ENCODE data around the gene DCLRE1A.

DCLRE1A gene

DNA sequence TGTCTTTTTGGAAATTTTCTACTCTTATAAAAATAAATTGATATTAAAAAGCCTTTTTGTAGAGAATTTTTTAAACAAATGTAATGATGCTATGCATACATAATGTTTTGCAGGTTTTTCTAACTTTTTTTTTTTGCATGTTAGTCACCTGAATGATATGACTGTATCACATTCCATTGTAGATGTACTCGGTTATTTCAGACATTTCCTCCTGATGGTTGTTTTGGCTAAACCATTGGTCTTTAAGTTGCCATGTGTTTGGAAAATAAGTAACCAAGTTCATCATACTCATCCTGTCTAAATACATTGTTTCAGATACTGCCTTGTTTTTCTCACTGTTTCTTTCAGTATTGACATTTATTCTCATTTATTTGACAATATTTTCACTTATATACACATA, 26.4 kb upstream of the DCLRE1A start:
- peaks cover 15% of the 10 kb centered on the region for H3K36me3 ChIP-seq (ENCODE audit: control insufficient read depth, insufficient read depth, low read length)
- no peaks in the 10 kb centered on the region for H3K4me1 ChIP-seq (ENCODE audit: control insufficient read depth, insufficient read depth, low read length, poor library complexity, severe bottlenecking)
- H3K27ac ChIP-seq (ENCODE audit: low read depth, low read length, severe bottlenecking) = no peak overlapping the region
- H3K9me3 ChIP-seq (ENCODE audit: control insufficient read depth, low read length) = no peaks in the 10 kb centered on the region
- WGBS, 2 experiments (ENCODE audit: insufficient coverage in 2 of 2) = no CpG with 5 or more reads among the region's 1 CpG
- no peak overlapping the region for H3K4me3 ChIP-seq (ENCODE audit: extremely low read depth, insufficient read depth, low read length, poor library complexity, severe bottlenecking)

GRCh38 chr10:113879691-113880090, 25.8 kb upstream of the DCLRE1A start:
- Histone ChIP-seq H3K4me1 (ENCODE audit: control insufficient read depth, insufficient read depth, low read length, poor library complexity, severe bottlenecking) (no peaks in the 10 kb centered on the region), H3K27ac (ENCODE audit: low read depth, low read length, severe bottlenecking) (no peak overlapping the region), H3K36me3 (ENCODE audit: control insufficient read depth, insufficient read depth, low read length) (peaks cover 14% of the 10 kb centered on the region), H3K9me3 (ENCODE audit: control insufficient read depth, low read length) (no peaks in the 10 kb centered on the region), H3K4me3 (ENCODE audit: extremely low read depth, insufficient read depth, low read length, poor library complexity, severe bottlenecking) (no peak overlapping the region)
- WGBS, 2 experiments (ENCODE audit: insufficient coverage in 2 of 2) = no CpG with 5 or more reads among the region's 2 CpGs

GRCh38 chr10:113876461-113876860, 22.6 kb upstream of the DCLRE1A start:
- 90% methylated on average over 2 of the region's 3 CpGs; no CpG with 5 or more reads in 1 of the 2 experiments for WGBS, 2 experiments (ENCODE audit: insufficient coverage in 2 of 2)

GRCh38 chr10:113875212-113875611, 21.3 kb upstream of the DCLRE1A start:
- H3K4me3 ChIP-seq (ENCODE audit: extremely low read depth, insufficient read depth, low read length, poor library complexity, severe bottlenecking) = no peak overlapping the region
- WGBS, 2 experiments (ENCODE audit: insufficient coverage in 2 of 2) = 100% methylated on average over 1 of the region's 1 CpG

More at GRCh38 chr10:113876461-113876860, 22.6 kb upstream of the DCLRE1A start:
- H3K27ac ChIP-seq (ENCODE audit: low read depth, low read length, severe bottlenecking) = no peak overlapping the region
- no peak overlapping the region for H3K4me3 ChIP-seq (ENCODE audit: extremely low read depth, insufficient read depth, low read length, poor library complexity, severe bottlenecking)
- peaks cover 10% of the 10 kb centered on the region for H3K9me3 ChIP-seq (ENCODE audit: control insufficient read depth, low read length)
- no peaks in the 10 kb centered on the region for H3K4me1 ChIP-seq (ENCODE audit: control insufficient read depth, insufficient read depth, low read length, poor library complexity, severe bottlenecking)
- peaks cover 25% of the 10 kb centered on the region for H3K36me3 ChIP-seq (ENCODE audit: control insufficient read depth, insufficient read depth, low read length)

DNA sequence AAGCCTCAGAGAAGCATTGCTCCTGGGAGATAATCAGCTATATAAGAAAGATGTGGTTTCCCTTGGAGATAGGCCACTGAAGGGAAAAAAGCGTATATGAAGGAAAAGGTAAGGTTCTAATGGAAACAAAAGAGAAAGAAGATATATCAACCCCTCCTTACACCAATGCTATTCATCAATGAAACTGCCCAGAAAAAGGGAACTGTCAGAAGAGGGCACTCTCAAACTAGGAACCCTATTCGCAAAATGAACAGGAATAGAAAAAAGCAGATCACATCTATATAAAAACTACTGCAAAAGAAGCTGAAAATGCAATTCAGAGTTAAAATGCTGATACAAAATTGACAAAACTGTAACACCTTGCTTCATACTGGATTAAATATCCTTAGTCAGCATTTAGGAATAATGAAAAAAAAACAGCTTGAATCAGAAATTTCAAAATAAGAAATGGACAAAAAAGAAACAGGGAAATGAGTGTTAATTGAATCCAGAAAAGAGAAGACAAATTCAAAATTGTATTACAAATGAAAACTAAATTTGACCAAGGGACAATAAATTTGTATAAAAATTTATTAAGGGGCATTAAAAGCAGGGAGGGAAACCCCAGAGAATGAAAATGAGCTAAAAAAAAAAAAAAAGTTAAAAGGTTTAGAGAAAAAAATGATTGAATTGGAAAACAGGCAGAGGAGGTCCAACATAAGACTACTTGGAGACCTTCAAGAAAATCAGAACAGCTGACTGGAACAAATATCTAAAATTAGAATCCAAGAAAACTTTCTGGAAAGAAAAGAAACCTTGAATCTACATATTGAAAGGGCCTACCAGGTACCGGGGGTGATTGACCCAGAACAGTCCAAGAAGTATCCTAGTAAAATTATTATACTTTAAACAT, 18.5 kb upstream of the DCLRE1A start:
- Histone ChIP-seq H3K4me3 (ENCODE audit: extremely low read depth, insufficient read depth, low read length, poor library complexity, severe bottlenecking) (no peak overlapping the region), H3K36me3 (ENCODE audit: control insufficient read depth, insufficient read depth, low read length) (peaks cover 31% of the 10 kb centered on the region), H3K27ac (ENCODE audit: low read depth, low read length, severe bottlenecking) (no peak overlapping the region), H3K9me3 (ENCODE audit: control insufficient read depth, low read length) (peaks cover 10% of the 10 kb centered on the region), H3K4me1 (ENCODE audit: control insufficient read depth, insufficient read depth, low read length, poor library complexity, severe bottlenecking) (no peaks in the 10 kb centered on the region)
- WGBS, 2 experiments (ENCODE audit: insufficient coverage in 2 of 2) = no CpG with 5 or more reads among the region's 3 CpGs

More at GRCh38 chr10:113875212-113875611, 21.3 kb upstream of the DCLRE1A start:
- peaks cover 27% of the 10 kb centered on the region for H3K36me3 ChIP-seq (ENCODE audit: control insufficient read depth, insufficient read depth, low read length)
- H3K9me3 ChIP-seq (ENCODE audit: control insufficient read depth, low read length) = peaks cover 10% of the 10 kb centered on the region
- no peaks in the 10 kb centered on the region for H3K4me1 ChIP-seq (ENCODE audit: control insufficient read depth, insufficient read depth, low read length, poor library complexity, severe bottlenecking)
- H3K27ac ChIP-seq (ENCODE audit: low read depth, low read length, severe bottlenecking) = no peak overlapping the region

DNA sequence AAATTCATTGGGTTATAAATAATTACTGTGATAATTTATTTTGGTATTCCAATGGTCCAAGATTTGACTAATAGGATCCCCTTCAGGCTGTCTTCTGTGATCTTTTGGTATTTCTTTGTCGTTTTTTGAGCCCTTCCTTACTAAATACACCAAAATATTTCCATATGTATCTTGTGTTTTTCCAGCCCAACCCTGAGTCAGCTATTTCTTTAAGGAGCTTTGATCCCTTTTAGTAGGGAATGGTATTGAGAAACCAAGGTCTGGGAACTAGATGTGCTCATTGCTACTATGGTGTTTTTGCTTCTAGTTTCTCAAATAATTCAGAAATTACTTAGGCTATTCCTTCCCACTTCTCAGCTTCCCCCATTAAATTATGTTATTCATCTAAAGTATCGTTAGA, 15.9 kb upstream of the DCLRE1A start:
- H3K4me3 ChIP-seq (ENCODE audit: extremely low read depth, insufficient read depth, low read length, poor library complexity, severe bottlenecking) = no peak overlapping the region
- WGBS, 2 experiments (ENCODE audit: insufficient coverage in 2 of 2) = no CpG with 5 or more reads among the region's 2 CpGs
- H3K9me3 ChIP-seq (ENCODE audit: control insufficient read depth, low read length) = peaks cover 10% of the 10 kb centered on the region

GRCh38 chr10:113867904-113868303, 14.0 kb upstream of the DCLRE1A start:
- Histone ChIP-seq H3K9me3 (ENCODE audit: control insufficient read depth, low read length) (peaks cover 10% of the 10 kb centered on the region), H3K36me3 (ENCODE audit: control insufficient read depth, insufficient read depth, low read length) (peaks cover 34% of the 10 kb centered on the region), H3K27ac (ENCODE audit: low read depth, low read length, severe bottlenecking) (no peak overlapping the region), H3K4me1 (ENCODE audit: control insufficient read depth, insufficient read depth, low read length, poor library complexity, severe bottlenecking) (no peaks in the 10 kb centered on the region), H3K4me3 (ENCODE audit: extremely low read depth, insufficient read depth, low read length, poor library complexity, severe bottlenecking) (no peak overlapping the region)
- WGBS, 2 experiments (ENCODE audit: insufficient coverage in 2 of 2) = 93 to 96% methylated on average over 4 of the region's 4 CpGs

More for the DNA sequence above, 15.9 kb upstream of the DCLRE1A start:
- Histone ChIP-seq H3K4me1 (ENCODE audit: control insufficient read depth, insufficient read depth, low read length, poor library complexity, severe bottlenecking) (no peaks in the 10 kb centered on the region), H3K27ac (ENCODE audit: low read depth, low read length, severe bottlenecking) (no peak overlapping the region), H3K36me3 (ENCODE audit: control insufficient read depth, insufficient read depth, low read length) (peaks cover 31% of the 10 kb centered on the region)

- Histone ChIP-seq H3K4me1 (ENCODE audit: control insufficient read depth, insufficient read depth, low read length, poor library complexity, severe bottlenecking) (no peaks in the 10 kb centered on the region), H3K36me3 (ENCODE audit: control insufficient read depth, insufficient read depth, low read length) (peaks cover 29% of the 10 kb centered on the region), H3K4me3 (ENCODE audit: extremely low read depth, insufficient read depth, low read length, poor library complexity, severe bottlenecking) (no peak overlapping the region), H3K9me3 (ENCODE audit: control insufficient read depth, low read length) (peaks cover 2% of the 10 kb centered on the region), H3K27ac (ENCODE audit: low read depth, low read length, severe bottlenecking) (no peak overlapping the region)
- 63 to 80% methylated on average over 1 of the region's 5 CpGs for WGBS, 2 experiments (ENCODE audit: insufficient coverage in 2 of 2)
Observed at GRCh38 chr10:113866551-113867394, 12.9 kb upstream of the DCLRE1A start.

DNA sequence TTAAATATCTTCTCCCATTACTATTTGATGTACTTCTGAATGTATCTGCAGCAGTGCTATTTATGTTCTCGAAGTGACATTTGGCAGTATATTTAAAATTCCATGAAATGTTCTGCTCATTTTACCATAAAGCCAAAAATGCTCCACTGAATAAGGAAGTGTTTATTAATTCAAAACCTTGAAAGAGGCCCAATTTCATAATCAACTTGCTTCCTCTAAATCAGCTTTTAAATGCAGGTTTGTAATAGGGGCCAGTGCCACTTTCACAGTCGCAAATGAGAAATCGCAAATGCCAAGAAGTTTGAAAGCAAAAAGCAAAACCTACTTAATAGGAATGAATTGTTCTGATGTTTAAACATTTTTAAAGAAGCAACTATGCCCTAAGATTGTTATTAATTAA, 12.0 kb upstream of the DCLRE1A start:
- Histone ChIP-seq H3K4me1 (ENCODE audit: control insufficient read depth, insufficient read depth, low read length, poor library complexity, severe bottlenecking) (no peaks in the 10 kb centered on the region), H3K36me3 (ENCODE audit: control insufficient read depth, insufficient read depth, low read length) (peaks cover 33% of the 10 kb centered on the region), H3K9me3 (ENCODE audit: control insufficient read depth, low read length) (no peaks in the 10 kb centered on the region), H3K4me3 (ENCODE audit: extremely low read depth, insufficient read depth, low read length, poor library complexity, severe bottlenecking) (no peak overlapping the region), H3K27ac (ENCODE audit: low read depth, low read length, severe bottlenecking) (no peak overlapping the region)
- no CpG with 5 or more reads among the region's 3 CpGs for WGBS, 2 experiments (ENCODE audit: insufficient coverage in 2 of 2)

DNA sequence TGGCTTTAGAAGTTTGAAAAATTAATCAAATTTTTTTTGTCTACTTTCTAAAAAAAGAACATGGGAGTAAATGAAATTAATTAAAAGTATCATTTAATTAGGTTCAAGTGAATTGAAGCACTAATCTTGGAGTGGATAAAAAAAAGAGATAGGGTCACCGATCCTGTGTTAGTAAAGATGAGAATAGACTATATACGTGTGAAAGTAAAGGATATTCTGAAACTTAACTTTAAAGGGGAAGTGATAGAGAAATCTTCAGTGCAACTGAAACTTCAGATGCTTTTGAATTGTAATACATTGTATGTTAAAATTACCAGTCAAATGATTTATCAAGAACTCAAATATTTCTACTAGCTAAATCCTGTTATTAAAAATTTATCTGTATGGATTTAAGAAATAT, 5.4 kb upstream of the DCLRE1A start:
- peaks cover 5% of the 10 kb centered on the region for H3K4me1 ChIP-seq (ENCODE audit: control insufficient read depth, insufficient read depth, low read length, poor library complexity, severe bottlenecking)
- peaks cover 38% of the 10 kb centered on the region for H3K36me3 ChIP-seq (ENCODE audit: control insufficient read depth, insufficient read depth, low read length)
- H3K27ac ChIP-seq (ENCODE audit: low read depth, low read length, severe bottlenecking) = no peak overlapping the region
- no peak overlapping the region for H3K4me3 ChIP-seq (ENCODE audit: extremely low read depth, insufficient read depth, low read length, poor library complexity, severe bottlenecking)
- WGBS, 2 experiments (ENCODE audit: insufficient coverage in 2 of 2) = 100% methylated on average over 2 of the region's 2 CpGs
- no peaks in the 10 kb centered on the region for H3K9me3 ChIP-seq (ENCODE audit: control insufficient read depth, low read length)

All from mesodermal cell (in vitro differentiated cells).